ENCODE results near the gene SGMS2. TPM values are rescaled to one million over a fixed set of nuclear protein-coding genes. Genes with fewer than 3 reads are reported as not detected.

Gene SGMS2
- total RNA-seq, 4 donors from 2014 or later = 278 to 487 (median 347) TPM

- Histone ChIP-seq H3K27me3 (no peaks in the 10 kb centered on the region), H3K4me1 (peaks cover 0 to 28% (median 16%) of the 10 kb centered on the region in 4 donors), H3K4me3 (no peak overlapping the region), H3K36me3 (no peaks in the 10 kb centered on the region), H3K9me3 (no peaks in the 10 kb centered on the region), H3K27ac (replicated peaks in 1 of 4) (no peak overlapping the region)
- intact Hi-C loops (cut with DNase I) = no loop called here
- TF ChIP-seq POLR2A (IDR thresholded peaks at IDR 0.05; ENCODE audit: low read depth) = no peak
- TF ChIP-seq POLR2AphosphoS5 (IDR thresholded peaks at IDR 0.05) = no peak
- no peak for TF ChIP-seq EP300 (IDR thresholded peaks at IDR 0.05)
- no peak for TF ChIP-seq CTCF (IDR thresholded peaks at IDR 0.05)
- DNase-seq (ENCODE audit: extremely low spot score) = no peak
Observed at GRCh38 chr4:107885865-107886264, 61.1 kb downstream of the SGMS2 start.

- Histone ChIP-seq H3K9me3 (no peaks in the 10 kb centered on the region), H3K4me3 (no peak overlapping the region), H3K4me1 (peaks cover 0 to 38% (median 30%) of the 10 kb centered on the region in 4 donors), H3K27me3 (no peaks in the 10 kb centered on the region), H3K36me3 (no peaks in the 10 kb centered on the region), H3K27ac (replicated peaks in 1 of 4) (peak overlapping the region in 1 of 4 donors; percentile 7)
- no peak for DNase-seq (ENCODE audit: extremely low spot score)
- intact Hi-C loops (cut with DNase I) = no loop called here
- TF ChIP-seq POLR2AphosphoS5 (IDR thresholded peaks at IDR 0.05) = no peak
- 23% methylated on average over 2 of the region's 2 CpGs for WGBS
Observed at GRCh38 chr4:107888237-107888636, 63.5 kb downstream of the SGMS2 start.

- Histone ChIP-seq H3K27ac (replicated peaks in 1 of 4) (no peak overlapping the region), H3K4me1 (peaks cover 18 to 52% (median 45%) of the 10 kb centered on the region in 4 donors), H3K27me3 (no peaks in the 10 kb centered on the region), H3K9me3 (no peaks in the 10 kb centered on the region), H3K4me3 (no peak overlapping the region), H3K36me3 (no peaks in the 10 kb centered on the region)
- WGBS = 97% methylated on average over 2 of the region's 2 CpGs
- DNase-seq (ENCODE audit: extremely low spot score) = no peak
- TF ChIP-seq POLR2A (IDR thresholded peaks at IDR 0.05; ENCODE audit: low read depth) (no peak), EP300 (IDR thresholded peaks at IDR 0.05) (no peak), CTCF (IDR thresholded peaks at IDR 0.05) (no peak), POLR2AphosphoS5 (IDR thresholded peaks at IDR 0.05) (no peak)
- intact Hi-C loops (cut with DNase I) = no loop called here
Observed at GRCh38 chr4:107890779-107891178, 66.0 kb downstream of the SGMS2 start.

GRCh38 chr4:107891299-107891698, 66.6 kb downstream of the SGMS2 start:
- H3K36me3 ChIP-seq = no peaks in the 10 kb centered on the region
- TF ChIP-seq CTCF (IDR thresholded peaks at IDR 0.05) (no peak), POLR2A (IDR thresholded peaks at IDR 0.05; ENCODE audit: low read depth) (no peak), EP300 (IDR thresholded peaks at IDR 0.05) (no peak), POLR2AphosphoS5 (IDR thresholded peaks at IDR 0.05) (no peak)
- intact Hi-C loops (cut with DNase I) = no loop called here
- peaks cover 18 to 58% (median 51%) of the 10 kb centered on the region in 4 donors for H3K4me1 ChIP-seq
- H3K27me3 ChIP-seq = no peaks in the 10 kb centered on the region
- no peak for DNase-seq (ENCODE audit: extremely low spot score)
- H3K9me3 ChIP-seq = no peaks in the 10 kb centered on the region
- no peak overlapping the region for H3K4me3 ChIP-seq
- no peak overlapping the region for H3K27ac ChIP-seq (replicated peaks in 1 of 4)

GRCh38 chr4:107893171-107894137, 68.7 kb downstream of the SGMS2 start:
- intact Hi-C loops (cut with DNase I) = no loop called here
- Histone ChIP-seq H3K9me3 (no peaks in the 10 kb centered on the region), H3K36me3 (no peaks in the 10 kb centered on the region), H3K4me3 (no peak overlapping the region), H3K4me1 (peaks cover 18 to 71% (median 70%) of the 10 kb centered on the region in 4 donors), H3K27ac (replicated peaks in 1 of 4) (peak overlapping the region; percentile 80 to 83 (median 82)), H3K27me3 (no peaks in the 10 kb centered on the region)
- TF ChIP-seq CTCF (IDR thresholded peaks at IDR 0.05) = no peak
- TF ChIP-seq POLR2AphosphoS5 (IDR thresholded peaks at IDR 0.05) = peak in 1 of 2 donors; percentile 18
- no peak for DNase-seq (ENCODE audit: extremely low spot score)
- 61% methylated on average over 4 of the region's 4 CpGs for WGBS
